Mammary epithelial cell (primary cell): Measurements from ENCODE around the gene KRTAP10-6.

ENCODE experiments used
- EZH2 ChIP-seq: IDR thresholded peaks from 2 replicates; pipeline ENCODE4 v1.6.1; 2012; ENCODE audit warnings: low read length, inconsistent platforms, borderline replicate concordance
- TF ChIP-seq, protein P1 (sequence below), 2 donors: IDR thresholded peaks in 1 of 2; conservative IDR thresholded peaks in 1 of 2; 2 replicates each; pipeline ENCODE4 v1.5.1; 2011 to 2012; ENCODE audit warnings: inconsistent platforms in 2 of 2, low read length in 2 of 2, mild to moderate bottlenecking in 2 of 2, control low read depth in 1 of 2, low read depth in 1 of 2; ENCODE audit not compliant: insufficient read depth in 1 of 2; ENCODE audit errors: extremely low read depth in 1 of 2

- TF ChIP-seq, protein P1, sequence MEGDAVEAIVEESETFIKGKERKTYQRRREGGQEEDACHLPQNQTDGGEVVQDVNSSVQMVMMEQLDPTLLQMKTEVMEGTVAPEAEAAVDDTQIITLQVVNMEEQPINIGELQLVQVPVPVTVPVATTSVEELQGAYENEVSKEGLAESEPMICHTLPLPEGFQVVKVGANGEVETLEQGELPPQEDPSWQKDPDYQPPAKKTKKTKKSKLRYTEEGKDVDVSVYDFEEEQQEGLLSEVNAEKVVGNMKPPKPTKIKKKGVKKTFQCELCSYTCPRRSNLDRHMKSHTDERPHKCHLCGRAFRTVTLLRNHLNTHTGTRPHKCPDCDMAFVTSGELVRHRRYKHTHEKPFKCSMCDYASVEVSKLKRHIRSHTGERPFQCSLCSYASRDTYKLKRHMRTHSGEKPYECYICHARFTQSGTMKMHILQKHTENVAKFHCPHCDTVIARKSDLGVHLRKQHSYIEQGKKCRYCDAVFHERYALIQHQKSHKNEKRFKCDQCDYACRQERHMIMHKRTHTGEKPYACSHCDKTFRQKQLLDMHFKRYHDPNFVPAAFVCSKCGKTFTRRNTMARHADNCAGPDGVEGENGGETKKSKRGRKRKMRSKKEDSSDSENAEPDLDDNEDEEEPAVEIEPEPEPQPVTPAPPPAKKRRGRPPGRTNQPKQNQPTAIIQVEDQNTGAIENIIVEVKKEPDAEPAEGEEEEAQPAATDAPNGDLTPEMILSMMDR (conservative IDR thresholded peaks at IDR 0.05 in 1 of 2, IDR thresholded peaks at IDR 0.05 in 1 of 2; ENCODE audit: extremely low read depth in 1 of 2, insufficient read depth in 1 of 2, low read depth in 1 of 2, low read length in 2 of 2): no peak
- no peak for TF ChIP-seq EZH2
These were observed 47.7 kb downstream of the KRTAP10-6 start for GRCh38 chr21:44544566-44544965.
